Measurements from ENCODE around the gene SMIM5.
"Not testable (repeated sequence)": the region's sequence is repeated elsewhere in the genome, so short reads cannot be mapped to it uniquely, and the experiment has no call there.

The SMIM5 gene

DNA sequence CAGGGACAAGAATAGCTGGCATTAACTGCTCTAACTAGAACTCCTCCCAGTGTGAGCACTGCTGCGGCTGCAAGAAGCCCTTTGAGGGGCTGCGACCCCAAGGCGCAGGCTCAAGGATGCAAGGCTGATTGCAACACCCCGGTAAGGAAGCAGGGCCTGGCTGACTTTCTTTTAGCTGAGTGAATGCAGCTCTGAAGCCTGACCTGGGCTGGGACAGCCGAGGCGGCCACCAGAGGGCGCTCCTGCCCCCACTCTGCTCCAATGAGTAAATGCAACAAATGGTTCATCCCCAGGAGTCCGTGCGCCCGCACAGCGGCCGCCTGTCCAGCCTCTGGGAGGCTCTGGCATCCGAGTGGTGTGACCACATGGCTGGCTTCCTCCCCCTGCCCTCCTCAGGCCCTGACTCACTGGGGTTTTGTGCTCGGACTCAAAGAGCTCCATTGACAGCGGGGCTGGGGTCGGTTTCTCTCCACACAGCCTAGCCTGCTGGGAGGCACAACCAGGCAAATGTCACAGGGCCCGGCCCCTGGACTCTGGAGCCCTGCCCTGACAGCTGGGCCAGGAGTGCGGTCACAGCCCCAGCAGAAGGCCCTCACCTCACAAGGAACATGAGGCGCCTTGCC is at the start of gene SMIM5:
Gene SMIM5 (plus strand): TSS at position 572 of the 623 bp plus-strand sequence. CDS start 6,768 bp downstream, outside the sequence.
- DNase-seq (ENCODE audit: low spot score): peak; percentile 99

DNA sequence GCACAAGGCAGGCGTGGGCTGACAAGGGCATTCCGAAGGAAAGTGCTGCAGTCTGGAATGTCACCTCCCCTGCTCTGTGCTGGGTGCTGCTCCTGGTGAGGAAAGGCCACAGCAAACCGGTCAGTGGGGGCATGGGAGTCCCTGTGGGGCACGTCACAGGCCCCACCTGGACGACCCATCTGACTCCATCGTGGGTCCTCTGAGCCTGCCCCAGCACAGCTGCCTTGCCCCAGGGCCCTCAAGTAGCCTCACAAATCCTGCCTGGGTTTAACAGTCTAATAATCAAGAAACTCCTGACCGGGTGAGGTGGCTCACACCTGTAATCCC is 48.4 kb upstream of the SMIM5 start:
- DNase-seq (ENCODE audit: low spot score): no peak

DNA sequence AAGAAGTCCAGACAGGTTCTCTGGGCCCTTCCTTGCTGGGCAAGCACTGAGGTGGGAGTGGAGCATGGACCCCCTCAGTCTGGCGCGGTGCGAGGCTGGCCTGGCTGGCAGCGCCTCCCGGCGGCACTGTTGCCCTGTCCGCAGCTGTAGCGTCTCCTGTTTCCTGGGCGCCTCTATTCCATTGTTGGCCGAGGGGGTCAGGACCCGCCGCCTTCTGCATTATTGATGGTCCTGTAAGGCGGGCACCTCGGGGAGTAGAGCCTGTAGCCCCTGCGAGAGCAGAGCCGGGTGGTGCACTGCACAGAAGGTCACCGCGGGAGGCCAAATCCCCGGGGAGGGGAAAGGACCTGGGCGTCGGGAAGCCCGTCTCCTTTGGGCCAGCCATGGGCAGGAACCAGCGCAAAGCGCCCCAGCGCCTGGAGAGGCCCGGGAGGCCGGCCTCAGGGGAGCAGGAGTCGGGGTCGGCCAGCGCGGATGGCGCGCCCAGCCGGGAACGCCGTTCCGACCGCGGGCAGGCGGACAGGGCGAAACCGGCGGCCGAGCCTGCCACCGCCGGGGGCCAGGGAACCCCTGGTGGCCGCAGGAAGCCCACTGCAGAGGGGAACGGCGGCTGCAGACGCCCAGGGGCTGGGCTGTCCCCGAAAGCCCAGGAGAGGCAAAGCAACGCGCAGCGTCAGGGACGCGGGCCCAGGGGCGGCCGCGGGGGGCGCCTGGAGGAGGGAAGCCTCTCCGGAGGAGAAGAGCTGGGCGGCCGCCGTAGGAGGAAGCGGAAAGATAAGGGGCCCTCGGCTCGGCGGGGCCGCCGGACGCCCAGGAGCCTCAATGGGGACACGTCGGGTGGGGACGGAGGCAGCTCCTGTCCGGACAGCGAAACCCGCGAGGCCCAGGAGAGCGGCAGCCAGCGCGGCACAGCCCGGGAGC is 45.3 kb upstream of the SMIM5 start, which contains the start of gene MYO15B:
Gene MYO15B (plus strand): TSS at position 126 of the 921 bp plus-strand sequence. CDS start 258 bp downstream, at position 384.
- DNase-seq (ENCODE audit: low spot score): peak; percentile 41

- DNase-seq (ENCODE audit: low spot score): peak; percentile 17
These were observed 44.6 kb upstream of the SMIM5 start for GRCh38 chr17:75588596-75589011.

- DNase-seq (ENCODE audit: low spot score): peak; percentile 78
These were observed 44.0 kb upstream of the SMIM5 start for GRCh38 chr17:75589012-75589918.

DNA sequence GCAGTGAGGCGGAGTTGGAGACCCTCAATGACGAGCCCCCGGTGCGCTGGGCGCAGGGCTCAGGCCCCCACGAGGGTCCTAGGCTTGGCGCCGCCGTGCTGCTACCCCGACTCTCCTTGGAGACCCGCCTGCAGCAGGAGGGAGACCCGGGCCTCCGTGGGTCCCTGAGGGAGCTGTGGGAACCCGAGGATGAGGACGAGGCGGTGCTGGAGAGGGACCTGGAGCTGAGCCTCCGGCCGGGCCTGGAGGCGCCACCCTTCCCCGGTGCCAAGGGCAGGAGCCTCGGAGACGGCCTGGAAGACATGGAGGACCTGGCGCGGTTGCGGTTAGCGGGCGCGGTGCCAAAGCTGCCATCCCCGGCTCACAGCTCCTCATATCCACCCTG is 43.3 kb upstream of the SMIM5 start:
- DNase-seq (ENCODE audit: low spot score): no peak

GRCh38 chr17:75590314-75590761 is 42.9 kb upstream of the SMIM5 start:
- DNase-seq (ENCODE audit: low spot score): no peak

DNA sequence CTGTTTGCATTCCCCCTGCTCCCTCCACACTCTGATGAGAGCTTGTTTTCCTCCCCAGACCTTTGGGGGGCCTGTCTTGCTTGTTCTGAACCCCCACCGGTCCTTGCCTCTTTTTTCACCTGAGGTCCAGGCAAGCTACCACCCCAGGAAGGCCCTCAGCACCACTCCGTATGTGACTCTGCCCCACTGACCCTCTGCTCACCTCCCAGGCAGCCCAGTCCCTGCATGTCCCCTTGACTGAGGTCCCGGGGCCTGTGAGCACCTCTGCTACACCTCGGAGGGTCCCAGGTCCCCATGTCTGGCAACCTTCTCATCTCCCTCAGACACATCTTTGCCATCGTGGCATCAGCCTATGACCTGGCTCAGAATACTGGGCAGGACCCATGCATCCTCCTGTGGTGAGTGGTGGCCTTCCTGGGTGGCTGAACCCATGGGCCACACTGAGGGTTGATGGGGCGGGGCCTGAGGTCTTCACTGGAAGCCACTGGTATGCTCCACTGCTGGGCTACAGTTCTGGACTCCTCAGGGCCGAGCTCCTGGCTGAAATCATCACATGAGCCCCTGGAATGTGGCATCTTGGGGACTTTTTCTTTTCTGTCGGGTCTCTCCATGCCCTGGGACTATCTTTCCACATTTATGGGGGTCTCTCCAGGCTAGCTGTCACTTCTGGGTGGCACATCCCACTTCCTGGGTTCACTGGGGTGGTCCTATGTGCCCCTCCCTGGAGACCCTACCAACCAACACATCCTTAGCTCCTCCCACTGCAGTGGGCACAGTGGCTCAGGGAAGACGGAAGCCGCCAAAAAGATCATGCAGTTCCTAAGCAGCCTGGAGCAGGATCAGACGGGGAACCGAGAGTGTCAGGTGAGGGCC is 42.1 kb upstream of the SMIM5 start:
- no peak for DNase-seq (ENCODE audit: low spot score)

GRCh38 chr17:75591722-75592302 is 41.4 kb upstream of the SMIM5 start:
- DNase-seq (ENCODE audit: low spot score): no peak

- DNase-seq (ENCODE audit: low spot score): no peak
These were observed 40.8 kb upstream of the SMIM5 start for GRCh38 chr17:75592348-75593020.

GRCh38 chr17:75593430-75593829 is 39.8 kb upstream of the SMIM5 start:
- DNase-seq (ENCODE audit: low spot score): not testable (repeated sequence)

DNA sequence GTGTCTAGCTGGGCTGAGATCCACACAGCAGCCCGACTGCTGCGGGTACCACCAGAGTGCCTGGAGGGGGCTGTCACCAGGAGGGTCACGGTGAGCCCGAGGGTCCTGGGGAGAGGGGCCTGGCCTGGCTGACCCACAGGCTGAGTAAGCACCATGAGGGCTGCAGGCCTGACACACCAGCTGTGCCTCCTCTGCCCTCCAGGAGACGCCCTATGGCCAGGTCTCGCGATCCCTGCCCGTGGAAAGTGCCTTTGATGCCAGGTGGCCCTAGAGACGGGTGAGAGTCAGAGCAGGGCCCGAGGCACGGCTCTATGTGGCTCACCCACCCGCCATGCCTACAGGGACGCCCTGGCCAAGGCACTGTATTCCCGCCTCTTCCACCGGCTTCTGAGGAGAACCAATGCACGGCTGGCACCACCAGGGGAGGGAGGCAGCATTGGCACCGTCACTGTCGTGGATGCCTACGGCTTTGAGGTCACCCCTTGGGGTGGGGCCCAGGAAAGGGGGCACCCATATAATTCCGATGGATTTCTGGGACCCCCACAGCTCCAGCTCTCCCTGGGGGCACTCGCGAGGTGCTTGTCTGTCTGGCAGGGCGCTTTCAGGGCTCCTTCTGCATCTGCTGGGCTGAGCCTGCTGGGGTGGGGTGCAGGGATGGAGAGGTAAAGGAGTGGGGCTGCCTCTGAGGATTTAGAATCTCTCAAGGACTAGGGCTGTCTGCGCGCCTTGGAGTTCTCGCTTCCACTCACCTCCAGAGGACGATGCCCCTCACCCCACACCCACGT is 38.5 kb upstream of the SMIM5 start:
- no peak for DNase-seq (ENCODE audit: low spot score)

DNA sequence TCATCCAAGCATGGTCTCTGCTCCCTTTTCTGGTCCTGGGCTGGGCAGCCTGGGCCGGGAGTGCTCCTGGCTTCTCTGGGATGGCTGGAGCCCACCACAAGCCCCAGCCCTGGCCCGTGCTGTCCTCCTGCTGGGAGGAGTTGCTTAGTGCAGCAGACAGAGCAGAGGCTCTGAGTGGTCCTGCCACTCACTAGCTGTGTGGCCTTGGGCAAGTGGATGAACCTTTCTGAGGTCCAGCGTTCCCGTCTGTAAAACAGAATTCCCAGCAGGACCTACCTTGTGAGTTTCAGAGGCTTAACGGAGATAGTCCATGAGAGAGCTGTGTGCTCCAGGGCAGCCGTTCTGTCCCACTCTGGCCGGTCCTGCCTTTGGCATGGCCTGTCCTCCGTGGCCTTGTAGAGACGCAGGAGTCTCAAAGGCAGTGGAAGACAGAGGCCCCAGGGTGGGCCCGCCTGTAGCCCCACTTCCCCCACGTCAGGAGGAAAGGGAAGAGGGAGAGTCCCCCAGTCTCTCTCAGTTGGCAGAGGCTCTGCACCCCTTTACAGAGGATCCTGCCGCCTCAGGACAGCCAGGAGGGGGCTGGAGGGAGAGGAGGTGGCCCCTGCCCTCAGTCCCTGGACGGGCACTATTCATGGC is 37.8 kb upstream of the SMIM5 start:
- DNase-seq (ENCODE audit: low spot score): no peak

- DNase-seq (ENCODE audit: low spot score): no peak
These were observed 37.3 kb upstream of the SMIM5 start for GRCh38 chr17:75595920-75596313.

GRCh38 chr17:75596320-75597087 is 36.7 kb upstream of the SMIM5 start:
- no peak for DNase-seq (ENCODE audit: low spot score)

DNA sequence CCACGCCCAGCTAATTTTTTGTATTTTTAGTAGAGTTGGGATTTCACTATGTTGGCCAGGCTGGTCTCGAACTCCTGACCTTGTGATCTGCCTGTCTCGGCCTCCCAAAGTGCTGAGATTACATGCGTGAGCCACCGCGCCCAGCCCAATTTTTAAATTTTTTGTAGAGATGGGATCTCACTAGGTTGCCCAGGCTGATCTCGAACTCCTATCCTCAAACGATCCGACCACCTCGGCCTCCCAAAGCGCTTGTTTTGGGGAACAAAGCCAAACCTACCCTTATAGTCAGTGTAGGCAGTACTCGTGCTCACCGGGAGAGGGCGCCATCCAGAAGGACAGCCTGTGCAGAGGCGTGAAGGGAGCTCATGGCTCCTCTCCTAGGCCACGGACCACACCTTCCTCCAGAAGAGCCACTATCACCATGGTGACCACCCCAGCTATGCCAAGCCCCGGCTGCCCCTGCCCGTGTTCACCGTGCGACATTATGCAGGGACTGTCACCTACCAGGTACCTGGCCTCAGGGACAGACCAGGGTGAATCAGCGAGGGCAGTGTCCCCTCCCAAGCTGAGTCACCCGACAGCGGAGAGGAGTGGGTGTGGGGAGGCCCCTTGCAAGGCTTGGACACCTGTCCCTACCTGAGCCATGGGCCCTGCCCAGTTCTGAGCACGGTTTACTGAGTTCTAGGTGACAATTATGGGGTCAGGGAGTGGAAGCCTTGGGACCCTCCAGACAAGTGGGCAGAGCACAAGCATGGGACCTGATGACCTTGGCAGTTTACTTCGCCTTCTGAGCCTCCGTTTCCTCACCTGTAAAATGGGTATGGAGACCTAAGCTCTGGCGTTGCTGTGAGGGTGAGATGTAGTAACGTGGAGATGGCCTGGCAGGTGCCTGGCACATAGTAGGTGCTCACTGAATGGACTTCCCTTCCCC is 31.9 kb upstream of the SMIM5 start:
- peak; percentile 28 for DNase-seq (ENCODE audit: low spot score)

GRCh38 chr17:75602644-75603043 is 30.6 kb upstream of the SMIM5 start:
- no peak for DNase-seq (ENCODE audit: low spot score)
